Calu3 (cell line): Measurements from ENCODE around the gene OTOG. TPM values are rescaled to one million over a fixed set of nuclear protein-coding genes. Genes with fewer than 3 reads are reported as not detected.

Experiments
- BruUV-seq: library from RNA; stranded (reverse); fragments of 400-500 nt; replicated peaks from 2 replicates; lab custom pipeline; 2021; lab: Mats Ljungman, UMichigan
- CTCF ChIA-PET: fragments of 300-600 bp; sonication (Branson Sonifier 250); formaldehyde crosslinking; loops from one replicate; lab custom pipeline; 2022; ENCODE audit warnings: antibody characterized with exemption; lab: Charles Lee
- DNase-seq: peaks from one replicate; pipeline ENCODE4 v3.0.0; 2022
- H3K27ac Mint-ChIP-seq: one replicate; pipeline ENCODE4 v1.8.0; 2022; ENCODE audit warnings: mixed read lengths; ENCODE audit not compliant: unreplicated experiment
- H3K27me3 Mint-ChIP-seq: one replicate; pipeline ENCODE4 v1.8.0; 2022; ENCODE audit warnings: mixed read lengths; ENCODE audit not compliant: unreplicated experiment
- H3K36me3 Mint-ChIP-seq: one replicate; pipeline ENCODE4 v1.8.0; 2022; ENCODE audit warnings: mild to moderate bottlenecking, moderate library complexity, mixed read lengths; ENCODE audit not compliant: insufficient read depth, unreplicated experiment
- H3K4me1 Mint-ChIP-seq: one replicate; pipeline ENCODE4 v1.8.0; 2022; ENCODE audit warnings: mild to moderate bottlenecking, low read depth, mixed read lengths; ENCODE audit not compliant: unreplicated experiment
- H3K4me3 Mint-ChIP-seq: one replicate; pipeline ENCODE4 v1.8.0; 2022; ENCODE audit warnings: mild to moderate bottlenecking, low read depth, moderate library complexity, mixed read lengths; ENCODE audit not compliant: unreplicated experiment
- H3K9me3 Mint-ChIP-seq: one replicate; pipeline ENCODE4 v1.8.0; 2022; ENCODE audit warnings: low read depth, mixed read lengths; ENCODE audit not compliant: unreplicated experiment
- CTCF ChIP-seq: fragments of 200-600 bp; IDR thresholded peaks from one replicate; pipeline ENCODE4 v1.8.0; 2022; ENCODE audit warnings: antibody characterized with exemption; ENCODE audit not compliant: unreplicated experiment
- intact Hi-C: fragments of 100-400 bp; cut with micrococcal nuclease; formaldehyde crosslinking; loops from one replicate; pipeline ENCODE4 v1.10.0; 2022; ENCODE audit not compliant: unreplicated experiment
- total RNA-seq: library from RNA; stranded (reverse); gene quantifications from 2 replicates; pipeline ENCODE4 v1.2.3, GENCODE V29; 2022

OTOG gene
- total RNA-seq, 1 experiment from 2014 or later = not detected

- no peak for TF ChIP-seq CTCF
- Mint-ChIP-seq H3K9me3 (no peaks in the 10 kb centered on the region), H3K27me3 (no peaks in the 10 kb centered on the region), H3K27ac (no peak overlapping the region), H3K4me1 (no peaks in the 10 kb centered on the region), H3K36me3 (peaks cover 7% of the 10 kb centered on the region), H3K4me3 (no peak overlapping the region)
- CTCF ChIA-PET = no interaction called here
- intact Hi-C loops = no loop called here
- BruUV-seq = no TSS peak
- DNase-seq = no peak
These were observed 17.2 kb upstream of the OTOG start for GRCh38 chr11:17529844-17530185.

- CTCF ChIA-PET = interaction anchor here (1.4 kb wide), 1 partner anchor 12 kb away, joined by 3 read pairs; no protein-coding TSS in a partner anchor
- H3K27me3 Mint-ChIP-seq = no peaks in the 10 kb centered on the region
- H3K27ac Mint-ChIP-seq = no peak overlapping the region
- BruUV-seq = no TSS peak
- H3K4me3 Mint-ChIP-seq = no peak overlapping the region
- no peak for TF ChIP-seq CTCF
- H3K36me3 Mint-ChIP-seq = peaks cover 4% of the 10 kb centered on the region
- no peak for DNase-seq
- H3K4me1 Mint-ChIP-seq = no peaks in the 10 kb centered on the region
- intact Hi-C loops = no loop called here
- no peaks in the 10 kb centered on the region for H3K9me3 Mint-ChIP-seq
These were observed 15.9 kb upstream of the OTOG start for GRCh38 chr11:17531071-17531600.

- DNase-seq = no peak
- H3K36me3 Mint-ChIP-seq = no peaks in the 10 kb centered on the region
- no peaks in the 10 kb centered on the region for H3K9me3 Mint-ChIP-seq
- no peak overlapping the region for H3K27ac Mint-ChIP-seq
- no peaks in the 10 kb centered on the region for H3K4me1 Mint-ChIP-seq
- H3K4me3 Mint-ChIP-seq = no peak overlapping the region
- intact Hi-C loops = no loop called here
- CTCF ChIA-PET = interaction anchor here (1.4 kb wide), 1 partner anchor 11 kb away, joined by 3 read pairs; no protein-coding TSS in a partner anchor
- H3K27me3 Mint-ChIP-seq = no peaks in the 10 kb centered on the region
- no TSS peak for BruUV-seq
- no peak for TF ChIP-seq CTCF
These were observed 15.4 kb upstream of the OTOG start for GRCh38 chr11:17531636-17532113.

GRCh38 chr11:17532784-17533183 lies 14.3 kb upstream of the OTOG start:
- H3K4me3 Mint-ChIP-seq = no peak overlapping the region
- intact Hi-C loops = no loop called here
- no peak overlapping the region for H3K27ac Mint-ChIP-seq
- no peak for TF ChIP-seq CTCF
- DNase-seq = no peak
- no TSS peak for BruUV-seq
- no peaks in the 10 kb centered on the region for H3K27me3 Mint-ChIP-seq
- CTCF ChIA-PET = no interaction called here
- no peaks in the 10 kb centered on the region for H3K9me3 Mint-ChIP-seq
- H3K36me3 Mint-ChIP-seq = no peaks in the 10 kb centered on the region
- peaks cover 10% of the 10 kb centered on the region for H3K4me1 Mint-ChIP-seq
